ENCODE measurements around the gene CBX4.

CBX4 gene

GRCh38 chr17:79793924-79794304, 45.3 kb downstream of the CBX4 start:
- Histone ChIP-seq H2BK120ac (ENCODE audit: low read depth, low read length) (no peak overlapping the region), H3K4me2 (ENCODE audit: low read length) (peak overlapping the region; percentile 62), H3K4ac (ENCODE audit: low read depth, low read length) (no peak overlapping the region), H2BK15ac (replicated peaks; ENCODE audit: low read depth) (no peak overlapping the region), H2BK5ac (ENCODE audit: low read length) (no peak overlapping the region), H3K27me3 (ENCODE audit: insufficient read depth, low read length, poor library complexity) (peaks cover 74% of the 10 kb centered on the region), H3K9ac (ENCODE audit: low read length) (peak overlapping the region; percentile 49), H3K4me3 (ENCODE audit: low read length) (no peak overlapping the region), H3K27ac (ENCODE audit: low read depth, low read length) (no peak overlapping the region), H3K36me3 (ENCODE audit: control insufficient read depth, insufficient read depth, low read length) (no peaks in the 10 kb centered on the region), H4K8ac (ENCODE audit: low read depth, low read length) (no peak overlapping the region), H3K23ac (ENCODE audit: low read length) (no peak overlapping the region), H2AK5ac (ENCODE audit: low read length) (no peak overlapping the region), H4K5ac (ENCODE audit: low read length) (no peak overlapping the region), H3K56ac (ENCODE audit: low read length) (peak overlapping the region; percentile 42), H3K18ac (ENCODE audit: low read length) (no peak overlapping the region), H3K79me1 (ENCODE audit: low read length) (no peaks in the 10 kb centered on the region), H3K79me2 (ENCODE audit: control insufficient read depth, insufficient read depth, low read length) (no peaks in the 10 kb centered on the region), H3K4me1 (ENCODE audit: control insufficient read depth, low read depth, low read length) (peaks cover 9% of the 10 kb centered on the region)
- peak; percentile 83 for DNase-seq
- no CpG with 5 or more reads among the region's 3 CpGs for WGBS (ENCODE audit: extremely low coverage, insufficient coverage, low lambda C conversion rate)

GRCh38 chr17:79792984-79793923, 46.0 kb downstream of the CBX4 start:
- Histone ChIP-seq H2BK120ac (ENCODE audit: low read depth, low read length) (no peak overlapping the region), H3K27me3 (ENCODE audit: insufficient read depth, low read length, poor library complexity) (peaks cover 74% of the 10 kb centered on the region), H3K56ac (ENCODE audit: low read length) (peak overlapping the region; percentile 50), H3K23ac (ENCODE audit: low read length) (no peak overlapping the region), H3K4me1 (ENCODE audit: control insufficient read depth, low read depth, low read length) (peaks cover 7% of the 10 kb centered on the region), H2BK15ac (replicated peaks; ENCODE audit: low read depth) (no peak overlapping the region), H3K4ac (ENCODE audit: low read depth, low read length) (no peak overlapping the region), H2BK5ac (ENCODE audit: low read length) (no peak overlapping the region), H3K9ac (ENCODE audit: low read length) (peak overlapping the region; percentile 49), H4K5ac (ENCODE audit: low read length) (no peak overlapping the region), H3K4me3 (ENCODE audit: low read length) (peak overlapping the region; percentile 7), H3K36me3 (ENCODE audit: control insufficient read depth, insufficient read depth, low read length) (no peaks in the 10 kb centered on the region), H3K27ac (ENCODE audit: low read depth, low read length) (no peak overlapping the region), H3K18ac (ENCODE audit: low read length) (no peak overlapping the region), H3K79me1 (ENCODE audit: low read length) (no peaks in the 10 kb centered on the region), H3K4me2 (ENCODE audit: low read length) (peak overlapping the region; percentile 62), H4K8ac (ENCODE audit: low read depth, low read length) (no peak overlapping the region), H2AK5ac (ENCODE audit: low read length) (no peak overlapping the region), H3K79me2 (ENCODE audit: control insufficient read depth, insufficient read depth, low read length) (no peaks in the 10 kb centered on the region)
- DNase-seq, result peak; percentile 51
- no CpG with 5 or more reads among the region's 63 CpGs for WGBS (ENCODE audit: extremely low coverage, insufficient coverage, low lambda C conversion rate)

GRCh38 chr17:79792341-79792871, 46.8 kb downstream of the CBX4 start:
- WGBS (ENCODE audit: extremely low coverage, insufficient coverage, low lambda C conversion rate), result no CpG with 5 or more reads among the region's 22 CpGs
- Histone ChIP-seq H3K4me2 (ENCODE audit: low read length) (no peak overlapping the region), H3K18ac (ENCODE audit: low read length) (no peak overlapping the region), H4K5ac (ENCODE audit: low read length) (no peak overlapping the region), H3K4me1 (ENCODE audit: control insufficient read depth, low read depth, low read length) (peaks cover 7% of the 10 kb centered on the region), H3K36me3 (ENCODE audit: control insufficient read depth, insufficient read depth, low read length) (no peaks in the 10 kb centered on the region), H2BK15ac (replicated peaks; ENCODE audit: low read depth) (no peak overlapping the region), H4K8ac (ENCODE audit: low read depth, low read length) (no peak overlapping the region), H3K23ac (ENCODE audit: low read length) (no peak overlapping the region), H3K79me2 (ENCODE audit: control insufficient read depth, insufficient read depth, low read length) (no peaks in the 10 kb centered on the region), H2BK5ac (ENCODE audit: low read length) (no peak overlapping the region), H2AK5ac (ENCODE audit: low read length) (no peak overlapping the region), H3K27ac (ENCODE audit: low read depth, low read length) (no peak overlapping the region), H3K27me3 (ENCODE audit: insufficient read depth, low read length, poor library complexity) (peaks cover 68% of the 10 kb centered on the region), H3K9ac (ENCODE audit: low read length) (no peak overlapping the region), H2BK120ac (ENCODE audit: low read depth, low read length) (no peak overlapping the region), H3K4me3 (ENCODE audit: low read length) (no peak overlapping the region), H3K4ac (ENCODE audit: low read depth, low read length) (no peak overlapping the region), H3K56ac (ENCODE audit: low read length) (no peak overlapping the region), H3K79me1 (ENCODE audit: low read length) (no peaks in the 10 kb centered on the region)
- DNase-seq, result peak; percentile 22

GRCh38 chr17:79791735-79792161, 47.5 kb downstream of the CBX4 start:
- Histone ChIP-seq H3K4ac (ENCODE audit: low read depth, low read length) (no peak overlapping the region), H2AK5ac (ENCODE audit: low read length) (no peak overlapping the region), H3K4me1 (ENCODE audit: control insufficient read depth, low read depth, low read length) (peaks cover 7% of the 10 kb centered on the region), H3K4me2 (ENCODE audit: low read length) (no peak overlapping the region), H3K9ac (ENCODE audit: low read length) (no peak overlapping the region), H3K56ac (ENCODE audit: low read length) (no peak overlapping the region), H3K27ac (ENCODE audit: low read depth, low read length) (no peak overlapping the region), H3K36me3 (ENCODE audit: control insufficient read depth, insufficient read depth, low read length) (no peaks in the 10 kb centered on the region), H3K23ac (ENCODE audit: low read length) (no peak overlapping the region), H3K4me3 (ENCODE audit: low read length) (no peak overlapping the region), H4K5ac (ENCODE audit: low read length) (no peak overlapping the region), H2BK15ac (replicated peaks; ENCODE audit: low read depth) (no peak overlapping the region), H2BK5ac (ENCODE audit: low read length) (no peak overlapping the region), H3K79me1 (ENCODE audit: low read length) (no peaks in the 10 kb centered on the region), H4K8ac (ENCODE audit: low read depth, low read length) (no peak overlapping the region), H3K18ac (ENCODE audit: low read length) (no peak overlapping the region), H3K79me2 (ENCODE audit: control insufficient read depth, insufficient read depth, low read length) (no peaks in the 10 kb centered on the region), H2BK120ac (ENCODE audit: low read depth, low read length) (no peak overlapping the region), H3K27me3 (ENCODE audit: insufficient read depth, low read length, poor library complexity) (peaks cover 68% of the 10 kb centered on the region)
- WGBS (ENCODE audit: extremely low coverage, insufficient coverage, low lambda C conversion rate), result no CpG with 5 or more reads among the region's 26 CpGs
- DNase-seq, result no peak

GRCh38 chr17:79790805-79791734, 48.2 kb downstream of the CBX4 start:
- Histone ChIP-seq H3K27me3 (ENCODE audit: insufficient read depth, low read length, poor library complexity) (peaks cover 64% of the 10 kb centered on the region), H3K4me1 (ENCODE audit: control insufficient read depth, low read depth, low read length) (peaks cover 4% of the 10 kb centered on the region), H3K4ac (ENCODE audit: low read depth, low read length) (no peak overlapping the region), H3K79me2 (ENCODE audit: control insufficient read depth, insufficient read depth, low read length) (no peaks in the 10 kb centered on the region), H3K4me3 (ENCODE audit: low read length) (no peak overlapping the region), H3K36me3 (ENCODE audit: control insufficient read depth, insufficient read depth, low read length) (no peaks in the 10 kb centered on the region), H3K56ac (ENCODE audit: low read length) (no peak overlapping the region), H3K79me1 (ENCODE audit: low read length) (no peaks in the 10 kb centered on the region), H2AK5ac (ENCODE audit: low read length) (no peak overlapping the region), H3K27ac (ENCODE audit: low read depth, low read length) (no peak overlapping the region), H3K18ac (ENCODE audit: low read length) (no peak overlapping the region), H4K8ac (ENCODE audit: low read depth, low read length) (no peak overlapping the region), H2BK5ac (ENCODE audit: low read length) (no peak overlapping the region), H4K5ac (ENCODE audit: low read length) (no peak overlapping the region), H2BK120ac (ENCODE audit: low read depth, low read length) (no peak overlapping the region), H2BK15ac (replicated peaks; ENCODE audit: low read depth) (no peak overlapping the region), H3K9ac (ENCODE audit: low read length) (no peak overlapping the region), H3K4me2 (ENCODE audit: low read length) (no peak overlapping the region), H3K23ac (ENCODE audit: low read length) (peak overlapping the region; percentile 80)
- DNase-seq, result peak; percentile 24
- no CpG with 5 or more reads among the region's 68 CpGs for WGBS (ENCODE audit: extremely low coverage, insufficient coverage, low lambda C conversion rate)
